H1 (cell line): Measurements from ENCODE around the gene CD300H. TPM values are rescaled to one million over a fixed set of nuclear protein-coding genes. Genes with fewer than 3 reads are reported as not detected.

ENCODE experiments used
- E2F6 ChIP-seq: IDR thresholded peaks from 2 replicates; pipeline ENCODE4 v1.6.1; 2012; ENCODE audit warnings: inconsistent platforms
- EZH2 ChIP-seq: fragments of 200-600 bp; sonication (generic); IDR thresholded peaks from 2 replicates; pipeline ENCODE4 v1.7.1; 2012; ENCODE audit warnings: low read depth, mild to moderate bottlenecking, moderate library complexity, low read length, inconsistent platforms; ENCODE audit not compliant: severe bottlenecking
- HDAC2 ChIP-seq, 2 experiments: fragments of 300-600 bp in 1 of 2; sonication (generic) in 1 of 2; IDR thresholded peaks; 2 replicates each; pipeline ENCODE4 v1.6.1; 2011 to 2012; ENCODE audit warnings: low read depth in 2 of 2, low read length in 2 of 2, mild to moderate bottlenecking in 2 of 2, moderate library complexity in 2 of 2, borderline replicate concordance in 1 of 2, inconsistent platforms in 1 of 2
- KDM1A ChIP-seq: fragments of 200-600, 300-600 bp; sonication (generic); IDR thresholded peaks from 2 replicates; pipeline ENCODE4 v1.7.1; 2016; ENCODE audit warnings: mild to moderate bottlenecking, low read length, borderline replicate concordance
- SIN3A ChIP-seq, 2 experiments: IDR thresholded peaks in 1 of 2; conservative IDR thresholded peaks in 1 of 2; 2 replicates each; pipeline ENCODE4 v1.6.1; 2011 to 2012; ENCODE audit warnings: low read length in 2 of 2, improper control_type of control experiment in 1 of 2, low read depth in 1 of 2, mild to moderate bottlenecking in 1 of 2
- polyA plus RNA-seq, 7 experiments: library from polyadenylated mRNA; depleted of rRNA in 3 of 7; stranded (reverse) in 5 of 7; unstranded in 2 of 7; fragments of >200 nt in 5 of 7; fragments of 200-250 nt in 2 of 7; gene quantifications; 1 replicate in 5 of 7; 2 replicates in 1 of 7; 4 replicates in 1 of 7; pipeline versions ENCODE4 v1.2.1 to v1.2.3, GENCODE V29; 2011 to 2013; ENCODE audit warnings: missing spikeins in 2 of 7, mixed read lengths in 2 of 7
- total RNA-seq: library from RNA; stranded (reverse); fragmentation: NEBNext Ultra II Directional; extraction: Animal tissue kit (Norgen Biotek cat#: 25700); gene quantifications from 2 replicates; pipeline ENCODE4 v1.2.1, GENCODE V29; 2021

The CD300H gene
- total and polyA plus RNA-seq, 2 of the 8 experiments (the other 6 are each of a cell fraction or from before 2014, with no cell fraction given) = not detected

DNA sequence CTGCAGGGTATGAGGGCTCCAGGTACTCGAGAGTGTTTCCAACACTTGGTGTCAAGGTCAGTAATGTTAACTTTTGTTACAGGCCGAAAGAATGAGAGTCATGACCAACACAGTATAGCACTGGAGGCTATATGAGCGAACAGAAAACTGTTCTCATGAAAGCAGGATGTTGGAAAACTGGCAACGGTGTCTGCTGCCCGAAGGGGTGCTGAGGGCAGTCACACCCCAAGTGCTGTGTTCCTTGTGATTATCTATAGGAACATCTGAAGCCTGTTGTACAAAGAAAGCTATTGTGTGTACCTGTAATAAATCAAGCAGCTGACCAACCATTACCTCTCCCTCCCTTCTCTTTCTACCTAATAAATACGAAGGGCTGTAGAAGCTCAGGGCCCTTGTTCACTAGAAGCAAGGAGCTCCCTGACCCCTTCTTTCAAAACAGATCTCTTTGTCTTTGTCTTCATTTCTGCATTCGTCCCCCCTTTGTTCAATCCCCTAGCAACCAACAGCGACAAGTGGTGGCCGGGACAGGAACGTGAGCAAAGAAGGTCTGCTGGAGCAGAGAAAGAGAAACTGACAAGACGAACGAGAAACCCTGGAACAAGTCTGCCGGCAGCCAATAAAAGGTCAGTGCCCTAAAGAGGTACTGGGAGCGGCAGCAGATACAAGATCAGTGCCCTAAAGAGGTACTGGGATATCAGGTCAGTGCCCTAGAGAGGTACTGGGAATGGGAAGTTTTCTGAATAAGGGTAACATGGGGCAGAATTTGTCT is 17.2 kb upstream of the CD300H start (continued):
- no peak for TF ChIP-seq E2F6
- no peak for TF ChIP-seq HDAC2 (IDR thresholded peaks at IDR 0.05; ENCODE audit: borderline replicate concordance in 1 of 2, low read depth in 2 of 2, low read length in 2 of 2)
- no peak for TF ChIP-seq SIN3A (conservative IDR thresholded peaks at IDR 0.05 in 1 of 2, IDR thresholded peaks at IDR 0.05 in 1 of 2; ENCODE audit: low read depth in 1 of 2, low read length in 2 of 2)
- no peak for TF ChIP-seq KDM1A
- TF ChIP-seq EZH2 = no peak
